Measurements from ENCODE around the gene LRIG2. TPM values are rescaled to one million over a fixed set of nuclear protein-coding genes. Genes with fewer than 3 reads are reported as not detected.
"Not testable (repeated sequence)": the region's sequence is repeated elsewhere in the genome, so short reads cannot be mapped to it uniquely, and the experiment has no call there.

LRIG2 gene
- total RNA-seq, 4 donors from 2014 or later, result 8.6 to 13.6 (median 10.7) TPM

DNA sequence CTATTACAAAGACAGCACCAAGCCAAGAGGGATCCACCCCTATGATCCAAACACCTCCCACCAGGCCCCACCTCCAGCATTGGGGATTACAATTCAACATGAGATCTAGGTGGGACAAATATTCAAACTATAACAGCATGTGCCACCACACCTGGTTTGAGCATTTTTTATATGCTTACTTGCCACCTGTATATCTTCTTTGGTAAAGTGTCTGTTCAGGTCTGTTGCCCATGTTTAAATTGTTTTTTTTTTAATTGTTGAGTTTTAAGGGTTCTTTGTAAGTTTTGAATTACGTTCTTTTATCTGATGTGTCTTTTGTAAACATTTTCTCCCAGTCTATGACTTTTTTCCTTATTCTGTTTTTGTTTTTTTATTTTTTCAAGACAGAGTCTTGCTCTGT lies 83.4 kb downstream of the LRIG2 start:
- H3K9me3 ChIP-seq, result peaks cover 0 to 36% (median 0%) of the 10 kb centered on the region in 3 donors
- no peaks in the 10 kb centered on the region for H3K36me3 ChIP-seq
- TF ChIP-seq POLR2A (IDR thresholded peaks at IDR 0.05) (no peak), POLR2AphosphoS5 (IDR thresholded peaks at IDR 0.05) (no peak), EP300 (IDR thresholded peaks at IDR 0.05) (no peak)
- TF ChIP-seq, protein P1, sequence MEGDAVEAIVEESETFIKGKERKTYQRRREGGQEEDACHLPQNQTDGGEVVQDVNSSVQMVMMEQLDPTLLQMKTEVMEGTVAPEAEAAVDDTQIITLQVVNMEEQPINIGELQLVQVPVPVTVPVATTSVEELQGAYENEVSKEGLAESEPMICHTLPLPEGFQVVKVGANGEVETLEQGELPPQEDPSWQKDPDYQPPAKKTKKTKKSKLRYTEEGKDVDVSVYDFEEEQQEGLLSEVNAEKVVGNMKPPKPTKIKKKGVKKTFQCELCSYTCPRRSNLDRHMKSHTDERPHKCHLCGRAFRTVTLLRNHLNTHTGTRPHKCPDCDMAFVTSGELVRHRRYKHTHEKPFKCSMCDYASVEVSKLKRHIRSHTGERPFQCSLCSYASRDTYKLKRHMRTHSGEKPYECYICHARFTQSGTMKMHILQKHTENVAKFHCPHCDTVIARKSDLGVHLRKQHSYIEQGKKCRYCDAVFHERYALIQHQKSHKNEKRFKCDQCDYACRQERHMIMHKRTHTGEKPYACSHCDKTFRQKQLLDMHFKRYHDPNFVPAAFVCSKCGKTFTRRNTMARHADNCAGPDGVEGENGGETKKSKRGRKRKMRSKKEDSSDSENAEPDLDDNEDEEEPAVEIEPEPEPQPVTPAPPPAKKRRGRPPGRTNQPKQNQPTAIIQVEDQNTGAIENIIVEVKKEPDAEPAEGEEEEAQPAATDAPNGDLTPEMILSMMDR (IDR thresholded peaks at IDR 0.05), result no peak
- H3K4me1 ChIP-seq, result no peaks in the 10 kb centered on the region
- whole genome bisulfite sequencing, 2 donors (ENCODE audit: low coverage in 1 of 2), result 79 to 100% methylated on average over 1 of the region's 1 CpG
- H3K4me3 ChIP-seq, result no peak overlapping the region
- ATAC-seq, result no peak
- no peak overlapping the region for H3K27ac ChIP-seq
- H3K27me3 ChIP-seq, result no peaks in the 10 kb centered on the region

DNA sequence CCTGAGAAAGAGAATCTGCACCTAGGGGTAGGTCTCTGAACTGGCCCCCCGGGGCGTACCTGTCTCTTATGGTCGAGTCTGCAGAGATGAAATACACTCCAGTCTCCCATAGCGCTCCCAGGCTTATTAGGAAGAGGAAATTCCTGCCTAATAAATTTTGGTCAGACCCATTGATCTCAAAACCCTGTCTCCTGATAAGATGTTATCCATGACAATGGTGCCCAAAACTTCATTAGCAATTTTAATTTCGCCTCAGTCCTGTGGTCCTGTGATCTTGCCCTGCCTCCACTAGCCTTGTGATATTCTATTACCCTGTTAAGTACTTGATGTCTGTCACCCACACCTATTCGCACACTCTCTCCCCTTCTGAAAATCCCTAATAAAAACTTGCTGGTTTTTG lies 85.7 kb downstream of the LRIG2 start:
- not testable (repeated sequence) for H3K27ac ChIP-seq, H3K4me1 ChIP-seq, H3K27me3 ChIP-seq, ATAC-seq, H3K36me3 ChIP-seq, H3K4me3 ChIP-seq
- 62 to 78% methylated on average over 2 to 6 of the region's 6 CpGs for WGBS, 2 donors (ENCODE audit: low coverage in 1 of 2)
- peaks cover 0 to 36% (median 0%) of the 10 kb centered on the region in 3 donors for H3K9me3 ChIP-seq

DNA sequence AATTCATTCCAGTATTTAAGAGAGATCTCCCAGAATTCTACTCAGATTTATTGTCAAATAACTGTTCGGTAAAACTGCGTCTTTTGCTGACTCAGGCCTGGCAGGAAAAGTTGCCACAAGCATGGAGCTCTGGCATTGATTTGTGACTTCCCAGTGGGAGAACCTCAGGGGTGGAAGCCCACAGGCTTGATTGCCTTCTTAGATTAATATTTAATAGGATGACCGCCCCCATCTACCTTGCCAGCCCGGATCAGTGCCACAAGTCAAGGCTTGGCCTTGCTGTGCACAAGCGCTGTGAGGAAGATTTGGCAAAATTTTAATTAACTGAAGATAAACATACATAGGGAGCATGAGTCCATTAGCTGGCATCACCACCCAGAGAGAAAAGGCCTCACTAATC lies 93.5 kb downstream of the LRIG2 start:
- H3K9me3 ChIP-seq, result peaks cover 0 to 3% (median 0%) of the 10 kb centered on the region in 3 donors
- H3K4me3 ChIP-seq, result no peak overlapping the region
- no peak for ATAC-seq
- TF ChIP-seq POLR2AphosphoS5 (IDR thresholded peaks at IDR 0.05), result no peak
- TF ChIP-seq POLR2A (IDR thresholded peaks at IDR 0.05), result no peak
- no peak for TF ChIP-seq EP300 (IDR thresholded peaks at IDR 0.05)
- TF ChIP-seq, protein P1 (IDR thresholded peaks at IDR 0.05), result no peak
- no peaks in the 10 kb centered on the region for H3K4me1 ChIP-seq
- H3K36me3 ChIP-seq, result no peaks in the 10 kb centered on the region
- H3K27ac ChIP-seq, result no peak overlapping the region
- H3K27me3 ChIP-seq, result no peaks in the 10 kb centered on the region
- WGBS, 2 donors (ENCODE audit: low coverage in 1 of 2), result 90 to 93% methylated on average over 2 to 3 of the region's 5 CpGs

DNA sequence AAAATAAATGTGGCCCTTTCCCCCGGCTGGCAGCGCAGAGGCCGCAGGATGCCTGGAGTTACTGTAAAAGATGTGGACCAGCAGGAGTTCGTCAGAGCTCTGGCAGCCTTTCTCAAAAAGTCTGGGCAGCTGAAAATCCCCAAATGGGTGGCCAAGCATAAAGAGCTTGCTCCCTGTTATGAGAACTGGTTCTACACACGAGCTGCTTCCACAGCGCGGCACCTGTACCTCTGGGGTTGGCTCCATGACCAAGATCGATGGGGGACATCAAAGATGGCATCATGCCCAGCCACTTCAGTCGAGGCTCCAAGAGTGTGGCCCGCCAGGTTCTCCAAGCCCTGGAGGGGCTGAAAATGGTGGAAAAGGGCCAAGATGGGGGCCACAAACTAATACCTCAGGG lies 95.9 kb downstream of the LRIG2 start:
- Histone ChIP-seq H3K27ac (no peak overlapping the region), H3K4me3 (no peak overlapping the region), H3K27me3 (no peaks in the 10 kb centered on the region), H3K36me3 (no peaks in the 10 kb centered on the region), H3K4me1 (no peaks in the 10 kb centered on the region), H3K9me3 (peaks cover 0 to 20% (median 4%) of the 10 kb centered on the region in 3 donors)
- TF ChIP-seq, protein P1 (IDR thresholded peaks at IDR 0.05), result no peak
- no peak for TF ChIP-seq POLR2A (IDR thresholded peaks at IDR 0.05)
- no peak for TF ChIP-seq POLR2AphosphoS5 (IDR thresholded peaks at IDR 0.05)
- TF ChIP-seq EP300 (IDR thresholded peaks at IDR 0.05), result no peak
- 40 to 54% methylated on average over 1 to 4 of the region's 10 CpGs for WGBS, 2 donors (ENCODE audit: low coverage in 1 of 2)
- no peak for ATAC-seq

DNA sequence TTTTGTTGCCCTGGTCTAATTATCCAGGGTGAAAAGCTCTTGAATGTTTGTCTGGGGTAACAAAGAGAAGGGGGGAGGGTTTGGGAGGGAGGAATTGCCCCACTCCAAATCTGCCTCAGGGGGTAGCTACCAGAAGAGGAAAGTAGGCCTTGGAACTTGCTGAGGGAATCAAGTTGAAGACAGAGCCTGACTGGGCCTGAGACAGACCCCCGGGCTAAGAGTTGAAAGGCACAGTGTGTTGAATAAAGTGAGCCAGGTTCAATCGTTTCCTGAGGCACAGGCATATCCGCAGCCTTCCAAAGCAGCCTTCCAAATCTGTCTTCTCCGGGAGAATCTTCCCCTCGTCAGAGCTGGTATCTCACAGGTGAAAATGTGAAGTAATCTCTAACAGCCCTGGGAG lies 96.6 kb downstream of the LRIG2 start:
- 93 to 94% methylated on average over 5 of the region's 5 CpGs for WGBS, 2 donors (ENCODE audit: low coverage in 1 of 2)
- no peaks in the 10 kb centered on the region for H3K36me3 ChIP-seq
- no peak overlapping the region for H3K27ac ChIP-seq
- H3K27me3 ChIP-seq, result no peaks in the 10 kb centered on the region
- peaks cover 0 to 20% (median 4%) of the 10 kb centered on the region in 3 donors for H3K9me3 ChIP-seq
- no peaks in the 10 kb centered on the region for H3K4me1 ChIP-seq
- no peak overlapping the region for H3K4me3 ChIP-seq
- ATAC-seq, result no peak
- TF ChIP-seq POLR2A (IDR thresholded peaks at IDR 0.05) (no peak), EP300 (IDR thresholded peaks at IDR 0.05) (no peak), POLR2AphosphoS5 (IDR thresholded peaks at IDR 0.05) (no peak)
- TF ChIP-seq, protein P1 (IDR thresholded peaks at IDR 0.05), result no peak

All from gastroesophageal sphincter (tissue), 4 donors.